ENCODE measurements around the gene ACTR5. TPM values are rescaled to one million over a fixed set of nuclear protein-coding genes. Genes with fewer than 3 reads are reported as not detected.

The ACTR5 gene
- total and polyA plus RNA-seq, 3 donors from 2014 or later: 18.9 to 26.9 (median 22.7) TPM

DNA sequence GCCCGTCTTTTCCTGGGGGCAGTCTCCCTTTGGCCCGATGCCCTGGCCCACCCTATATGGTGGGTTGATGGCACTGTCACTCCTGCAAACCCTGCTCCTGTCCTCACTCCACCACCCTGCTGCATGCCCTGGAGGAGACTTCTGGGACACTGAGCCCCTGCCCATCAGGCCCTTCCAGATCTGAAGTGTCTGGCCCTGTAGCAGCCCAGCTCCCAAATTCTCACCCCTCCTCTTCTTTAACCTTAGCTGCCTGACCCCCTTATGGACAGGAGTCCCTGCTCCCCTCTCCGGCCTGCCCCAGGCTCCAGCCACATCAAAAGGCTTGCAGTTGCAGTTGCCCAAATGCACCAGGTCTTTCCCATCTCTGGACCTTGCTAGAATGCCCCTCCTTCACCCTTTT is 44.7 kb upstream of the ACTR5 start:
- H3K9me3 ChIP-seq: no peaks in the 10 kb centered on the region
- WGBS, 2 donors: 67 to 96% methylated on average over 3 of the region's 3 CpGs
- no peak for DNase-seq
- TF ChIP-seq, protein P1, sequence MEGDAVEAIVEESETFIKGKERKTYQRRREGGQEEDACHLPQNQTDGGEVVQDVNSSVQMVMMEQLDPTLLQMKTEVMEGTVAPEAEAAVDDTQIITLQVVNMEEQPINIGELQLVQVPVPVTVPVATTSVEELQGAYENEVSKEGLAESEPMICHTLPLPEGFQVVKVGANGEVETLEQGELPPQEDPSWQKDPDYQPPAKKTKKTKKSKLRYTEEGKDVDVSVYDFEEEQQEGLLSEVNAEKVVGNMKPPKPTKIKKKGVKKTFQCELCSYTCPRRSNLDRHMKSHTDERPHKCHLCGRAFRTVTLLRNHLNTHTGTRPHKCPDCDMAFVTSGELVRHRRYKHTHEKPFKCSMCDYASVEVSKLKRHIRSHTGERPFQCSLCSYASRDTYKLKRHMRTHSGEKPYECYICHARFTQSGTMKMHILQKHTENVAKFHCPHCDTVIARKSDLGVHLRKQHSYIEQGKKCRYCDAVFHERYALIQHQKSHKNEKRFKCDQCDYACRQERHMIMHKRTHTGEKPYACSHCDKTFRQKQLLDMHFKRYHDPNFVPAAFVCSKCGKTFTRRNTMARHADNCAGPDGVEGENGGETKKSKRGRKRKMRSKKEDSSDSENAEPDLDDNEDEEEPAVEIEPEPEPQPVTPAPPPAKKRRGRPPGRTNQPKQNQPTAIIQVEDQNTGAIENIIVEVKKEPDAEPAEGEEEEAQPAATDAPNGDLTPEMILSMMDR (IDR thresholded peaks at IDR 0.05): no peak
- TF ChIP-seq POLR2A (IDR thresholded peaks at IDR 0.05): no peak
- H3K36me3 ChIP-seq (ENCODE audit: low read depth, missing control alignments): no peaks in the 10 kb centered on the region
- no peak overlapping the region for H3K27ac ChIP-seq
- no peaks in the 10 kb centered on the region for H3K4me1 ChIP-seq
- no peaks in the 10 kb centered on the region for H3K27me3 ChIP-seq
- intact Hi-C loops (cut with DNase I; ENCODE audit: low total_unique reads): no loop called here
- H3K4me3 ChIP-seq: no peak overlapping the region

DNA sequence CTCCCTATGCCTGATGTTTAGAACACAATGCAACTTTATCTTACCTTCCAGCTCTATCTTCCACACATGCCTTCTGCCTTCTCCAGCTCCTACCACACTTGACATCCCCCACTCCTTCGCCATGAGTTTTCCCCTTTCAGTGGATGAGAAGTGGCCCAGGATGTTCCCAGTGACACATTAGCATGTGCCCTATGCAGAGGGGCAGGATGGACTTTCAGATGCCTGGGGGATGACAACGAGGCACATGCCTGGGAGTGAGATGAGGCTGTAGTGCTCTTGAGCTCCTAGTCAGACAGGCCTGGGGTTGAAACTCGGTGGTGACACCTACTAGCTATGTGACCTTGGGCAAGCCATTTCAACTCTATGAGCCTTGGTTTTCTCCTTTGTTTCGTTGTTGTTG is 44.1 kb upstream of the ACTR5 start:
- Histone ChIP-seq H3K27me3 (no peaks in the 10 kb centered on the region), H3K4me1 (no peaks in the 10 kb centered on the region), H3K36me3 (ENCODE audit: low read depth, missing control alignments) (no peaks in the 10 kb centered on the region), H3K4me3 (no peak overlapping the region), H3K9me3 (no peaks in the 10 kb centered on the region), H3K27ac (no peak overlapping the region)
- intact Hi-C loops (cut with DNase I; ENCODE audit: low total_unique reads): no loop called here
- no peak for DNase-seq
- no peak for TF ChIP-seq POLR2A (IDR thresholded peaks at IDR 0.05)
- TF ChIP-seq, protein P1 (IDR thresholded peaks at IDR 0.05): no peak
- WGBS, 2 donors: 73 to 78% methylated on average over 4 of the region's 4 CpGs

DNA sequence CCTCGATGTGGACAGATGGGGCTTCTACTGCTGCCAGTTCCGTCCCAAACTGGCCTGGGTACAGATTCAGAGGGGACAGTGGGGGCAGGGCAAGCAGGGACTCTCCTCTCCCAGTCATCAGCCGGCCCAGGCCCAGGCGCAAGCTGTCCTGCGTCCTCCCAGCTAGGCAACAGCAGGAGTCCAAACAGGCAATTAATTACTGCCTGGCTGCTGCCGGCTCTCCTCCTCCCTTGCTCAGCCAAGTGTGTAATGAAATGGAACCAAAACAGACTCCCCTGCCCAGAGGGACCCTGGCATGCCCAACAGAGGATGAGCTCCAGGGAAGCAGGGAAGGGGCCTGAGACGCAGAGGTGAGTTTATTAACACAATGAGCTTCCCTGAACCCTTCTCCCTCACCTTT is 41.8 kb upstream of the ACTR5 start:
- 22 to 28% methylated on average over 4 to 7 of the region's 7 CpGs for WGBS, 2 donors
- Histone ChIP-seq H3K4me1 (no peaks in the 10 kb centered on the region), H3K36me3 (ENCODE audit: low read depth, missing control alignments) (no peaks in the 10 kb centered on the region), H3K9me3 (no peaks in the 10 kb centered on the region), H3K4me3 (no peak overlapping the region), H3K27ac (no peak overlapping the region), H3K27me3 (no peaks in the 10 kb centered on the region)
- intact Hi-C loops (cut with DNase I; ENCODE audit: low total_unique reads): no loop called here
- TF ChIP-seq POLR2A (IDR thresholded peaks at IDR 0.05): no peak
- TF ChIP-seq, protein P1 (IDR thresholded peaks at IDR 0.05): no peak
- no peak for DNase-seq

DNA sequence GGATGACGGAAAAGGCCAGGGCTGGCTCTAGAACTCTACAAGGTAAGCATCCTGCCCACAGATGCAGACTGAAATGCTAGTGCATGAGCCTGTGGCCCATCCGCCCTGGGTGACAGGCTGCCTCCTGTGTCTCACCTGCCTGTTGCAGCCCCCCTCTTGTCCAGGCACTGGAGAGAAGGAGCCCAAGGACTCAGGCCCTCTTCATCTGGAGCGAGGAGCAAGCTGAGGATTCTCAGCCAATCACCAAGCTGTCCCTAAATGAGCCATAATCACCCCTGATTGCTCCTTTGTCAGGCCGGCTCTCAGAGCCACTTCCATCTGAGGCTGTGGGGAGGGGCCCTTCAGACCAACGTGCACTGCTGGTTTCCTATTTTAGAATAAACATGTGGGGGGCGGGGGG is 34.0 kb upstream of the ACTR5 start:
- Histone ChIP-seq H3K4me1 (no peaks in the 10 kb centered on the region), H3K9me3 (no peaks in the 10 kb centered on the region), H3K27ac (no peak overlapping the region), H3K27me3 (no peaks in the 10 kb centered on the region), H3K4me3 (no peak overlapping the region), H3K36me3 (ENCODE audit: low read depth, missing control alignments) (no peaks in the 10 kb centered on the region)
- intact Hi-C loops (cut with DNase I; ENCODE audit: low total_unique reads): no loop called here
- WGBS, 2 donors: 25 to 33% methylated on average over 6 of the region's 6 CpGs
- DNase-seq: no peak
- TF ChIP-seq, protein P1 (IDR thresholded peaks at IDR 0.05): no peak
- no peak for TF ChIP-seq POLR2A (IDR thresholded peaks at IDR 0.05)

DNA sequence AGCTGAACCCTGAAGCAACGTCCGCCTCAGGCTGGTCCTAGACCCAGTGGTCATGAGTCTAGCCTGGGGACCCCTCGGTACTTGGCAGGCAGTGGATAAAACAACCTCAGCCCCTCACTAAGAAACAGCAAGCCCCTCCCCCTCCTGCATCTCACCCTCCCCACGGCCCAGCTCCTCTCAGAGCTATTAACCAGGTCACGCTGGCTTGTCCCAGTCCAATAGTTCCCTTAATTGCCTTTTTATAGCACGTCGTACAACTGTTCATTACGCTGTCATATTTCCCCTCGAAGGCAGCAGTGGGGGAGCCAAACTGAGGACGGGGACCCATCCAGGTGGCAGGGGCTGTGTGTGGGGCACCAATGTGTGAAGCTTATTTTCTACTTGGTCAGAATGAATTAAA is 32.6 kb upstream of the ACTR5 start:
- Histone ChIP-seq H3K27me3 (no peaks in the 10 kb centered on the region), H3K4me1 (no peaks in the 10 kb centered on the region)

More for the DNA sequence above, 32.6 kb upstream of the ACTR5 start:
- intact Hi-C loops (cut with DNase I; ENCODE audit: low total_unique reads): no loop called here
- no peaks in the 10 kb centered on the region for H3K9me3 ChIP-seq
- TF ChIP-seq, protein P1 (IDR thresholded peaks at IDR 0.05): no peak
- no peak for TF ChIP-seq POLR2A (IDR thresholded peaks at IDR 0.05)
- DNase-seq: no peak
- WGBS, 2 donors: 31 to 47% methylated on average over 7 to 10 of the region's 10 CpGs
- H3K4me3 ChIP-seq: no peak overlapping the region
- H3K27ac ChIP-seq: no peak overlapping the region
- no peaks in the 10 kb centered on the region for H3K36me3 ChIP-seq (ENCODE audit: low read depth, missing control alignments)

Measured in testis (tissue), 3 donors.